Esophagus muscularis mucosa (tissue), 4 donors: ENCODE results near the gene VAX1. TPM values are rescaled to one million over a fixed set of nuclear protein-coding genes. Genes with fewer than 3 reads are reported as not detected.
A peak's percentile ranks its signal among the peaks of the same experiment; 100 is the strongest.

Source experiments
- DNase-seq: peaks from one replicate; pipeline ENCODE4 v3.0.0-alpha.2; 2017; ENCODE audit errors: extremely low spot score
- H3K27ac ChIP-seq, 4 donors: fragments of 200-600 bp; sonication (generic); replicated peaks in 1 of 4; 1 replicate in 3 of 4; 2 replicates in 1 of 4; pipeline ENCODE4 v1.5.1; 2016 to 2019; ENCODE audit warnings: mild to moderate bottlenecking in 1 of 4
- H3K27me3 ChIP-seq, 4 donors: fragments of 200-600 bp; sonication (generic); one replicate each; pipeline versions ENCODE4 v1.5.1 to v1.6.0; 2016 to 2019
- H3K36me3 ChIP-seq, 4 donors: fragments of 200-600 bp; sonication (generic); one replicate each; pipeline ENCODE4 v1.5.1; 2016 to 2019
- H3K4me1 ChIP-seq, 4 donors: fragments of 200-600 bp; sonication (generic); one replicate each; pipeline ENCODE4 v1.5.1; 2016 to 2019
- H3K4me3 ChIP-seq, 4 donors: fragments of 200-600 bp; sonication (generic); 1 replicate in 2 of 4; 2 replicates in 2 of 4; pipeline ENCODE4 v1.5.1; 2016 to 2019; ENCODE audit warnings: mild to moderate bottlenecking in 4 of 4, moderate library complexity in 1 of 4
- H3K9me3 ChIP-seq, 4 donors: fragments of 200-600 bp; sonication (generic); 1 replicate in 3 of 4; 2 replicates in 1 of 4; pipeline ENCODE4 v1.5.1; 2016 to 2019
- EP300 ChIP-seq: sonication (generic); formaldehyde crosslinking; IDR thresholded peaks from one replicate; pipeline ENCODE4 v1.6.1; 2017; ENCODE audit warnings: antibody characterized with exemption
- POLR2A ChIP-seq: fragments of 450-650 bp; IDR thresholded peaks from one replicate; pipeline ENCODE4 v1.6.1; 2017; ENCODE audit warnings: antibody characterized with exemption, moderate library complexity, mild to moderate bottlenecking, low read depth
- POLR2AphosphoS5 ChIP-seq, 2 donors: sonication (generic); formaldehyde crosslinking; IDR thresholded peaks; one replicate each; pipeline ENCODE4 v1.6.1; 2017; ENCODE audit warnings: antibody characterized with exemption in 2 of 2
- WGBS: methylation state at CpG from one replicate; pipeline ENCODE4 v1.1.5; 2018; 5-methylcytosine and 5-hydroxymethylcytosine counted together
- intact Hi-C: fragments of 100-400 bp; cut with DNase I; formaldehyde crosslinking; loops from one replicate; pipeline ENCODE4 v1.15.1; 2023
- total RNA-seq, 4 donors: library from RNA; depleted of rRNA; stranded (reverse); fragments of >200 nt; gene quantifications; one replicate each; pipeline versions ENCODE4 v1.1.0 to v1.2.1, GENCODE V29; 2016
- TF ChIP-seq, protein P1 (sequence below), 3 experiments: fragments of 200-600 bp in 2 of 3; fragments of 450-650 bp in 1 of 3; sonication (generic) in 2 of 3; IDR thresholded peaks; one replicate each; pipeline ENCODE4 v1.5.1; 2017 to 2019; ENCODE audit warnings: antibody characterized with exemption in 3 of 3, mild to moderate bottlenecking in 2 of 3, moderate library complexity in 1 of 3

Gene VAX1
- total RNA-seq, 4 donors from 2014 or later, result not detected

DNA sequence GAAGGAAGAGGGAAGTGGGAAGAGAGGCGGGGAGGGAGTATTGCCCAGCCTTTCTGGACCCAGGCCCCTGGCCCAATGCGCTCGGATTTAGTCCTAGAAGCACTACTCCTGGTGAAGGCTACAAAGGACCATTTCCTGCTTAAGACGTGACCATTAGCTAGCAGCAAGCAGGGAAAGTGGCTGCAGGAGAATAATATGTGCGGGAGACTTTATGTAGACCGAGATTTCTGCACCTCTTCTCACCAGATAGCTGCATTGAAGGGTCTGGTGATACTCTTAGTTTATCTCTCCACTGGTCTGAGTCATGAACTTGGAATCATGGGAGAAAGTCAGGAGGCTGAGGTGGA, 3.1 kb downstream of the VAX1 start:
- peaks cover 0 to 100% (median 86%) of the 10 kb centered on the region in 4 donors for H3K27me3 ChIP-seq
- peak overlapping the region in 1 of 4 donors; percentile 28 for H3K4me3 ChIP-seq
- no peak for DNase-seq
- peaks cover 41 to 76% (median 73%) of the 10 kb centered on the region in 4 donors for H3K4me1 ChIP-seq
- H3K27ac ChIP-seq, result no peak overlapping the region
- 85% methylated on average over 6 of the region's 6 CpGs for WGBS
- intact Hi-C loops, result no loop called here
- no peaks in the 10 kb centered on the region for H3K9me3 ChIP-seq
- H3K36me3 ChIP-seq, result no peaks in the 10 kb centered on the region
- TF ChIP-seq EP300 (no peak), POLR2AphosphoS5 (IDR thresholded peaks at IDR 0.05) (no peak), POLR2A (no peak)
- TF ChIP-seq, protein P1, sequence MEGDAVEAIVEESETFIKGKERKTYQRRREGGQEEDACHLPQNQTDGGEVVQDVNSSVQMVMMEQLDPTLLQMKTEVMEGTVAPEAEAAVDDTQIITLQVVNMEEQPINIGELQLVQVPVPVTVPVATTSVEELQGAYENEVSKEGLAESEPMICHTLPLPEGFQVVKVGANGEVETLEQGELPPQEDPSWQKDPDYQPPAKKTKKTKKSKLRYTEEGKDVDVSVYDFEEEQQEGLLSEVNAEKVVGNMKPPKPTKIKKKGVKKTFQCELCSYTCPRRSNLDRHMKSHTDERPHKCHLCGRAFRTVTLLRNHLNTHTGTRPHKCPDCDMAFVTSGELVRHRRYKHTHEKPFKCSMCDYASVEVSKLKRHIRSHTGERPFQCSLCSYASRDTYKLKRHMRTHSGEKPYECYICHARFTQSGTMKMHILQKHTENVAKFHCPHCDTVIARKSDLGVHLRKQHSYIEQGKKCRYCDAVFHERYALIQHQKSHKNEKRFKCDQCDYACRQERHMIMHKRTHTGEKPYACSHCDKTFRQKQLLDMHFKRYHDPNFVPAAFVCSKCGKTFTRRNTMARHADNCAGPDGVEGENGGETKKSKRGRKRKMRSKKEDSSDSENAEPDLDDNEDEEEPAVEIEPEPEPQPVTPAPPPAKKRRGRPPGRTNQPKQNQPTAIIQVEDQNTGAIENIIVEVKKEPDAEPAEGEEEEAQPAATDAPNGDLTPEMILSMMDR (IDR thresholded peaks at IDR 0.05), result no peak

DNA sequence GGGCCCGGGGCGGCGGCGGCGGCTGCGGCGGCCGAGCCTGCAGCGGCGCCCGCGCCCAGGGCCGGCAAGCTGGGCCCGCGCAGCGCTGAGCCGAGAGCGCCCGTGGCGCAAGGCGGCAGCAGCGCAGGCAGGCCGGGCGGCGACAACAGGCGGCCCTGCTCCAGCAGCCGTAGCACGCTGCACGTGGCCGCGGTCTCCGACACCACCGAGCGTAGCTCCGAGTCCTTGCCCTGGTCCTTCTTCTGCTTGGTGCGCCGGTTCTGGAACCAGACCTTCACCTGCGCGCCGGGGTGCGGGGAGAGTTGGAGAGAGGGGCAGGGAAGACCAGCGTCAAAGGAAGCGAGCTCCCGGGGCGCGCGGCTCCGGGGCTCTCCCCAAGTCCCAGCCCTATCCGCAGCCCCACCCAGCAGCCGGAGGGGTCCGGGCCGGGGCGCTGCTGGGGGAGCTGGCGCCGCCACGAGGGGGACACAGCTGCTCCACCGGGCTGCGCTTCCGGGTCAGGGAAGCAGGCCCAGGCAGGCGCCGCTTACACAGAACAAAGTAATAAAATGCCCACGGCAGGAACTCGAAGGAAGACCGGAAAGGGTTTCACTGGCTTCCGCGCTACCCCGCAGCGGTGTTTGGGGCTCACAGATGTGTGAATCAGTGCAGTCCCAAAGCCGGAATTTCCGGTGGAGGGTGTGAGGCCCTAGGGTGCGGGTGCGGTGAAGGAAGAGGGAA, 3.6 kb downstream of the VAX1 start:
- Histone ChIP-seq H3K27me3 (peaks cover 0 to 100% (median 81%) of the 10 kb centered on the region in 4 donors), H3K4me3 (peak overlapping the region; percentile 5 to 30 (median 20)), H3K36me3 (no peaks in the 10 kb centered on the region), H3K4me1 (peaks cover 41 to 71% (median 68%) of the 10 kb centered on the region in 4 donors), H3K27ac (no peak overlapping the region), H3K9me3 (no peaks in the 10 kb centered on the region)
- DNase-seq, result peak; percentile 70
- 19% methylated on average over 35 of the region's 72 CpGs for WGBS
- TF ChIP-seq, protein P1 (IDR thresholded peaks at IDR 0.05), result no peak
- TF ChIP-seq EP300, result no peak
- no peak for TF ChIP-seq POLR2A
- TF ChIP-seq POLR2AphosphoS5 (IDR thresholded peaks at IDR 0.05), result no peak
- intact Hi-C loops, result no loop called here

DNA sequence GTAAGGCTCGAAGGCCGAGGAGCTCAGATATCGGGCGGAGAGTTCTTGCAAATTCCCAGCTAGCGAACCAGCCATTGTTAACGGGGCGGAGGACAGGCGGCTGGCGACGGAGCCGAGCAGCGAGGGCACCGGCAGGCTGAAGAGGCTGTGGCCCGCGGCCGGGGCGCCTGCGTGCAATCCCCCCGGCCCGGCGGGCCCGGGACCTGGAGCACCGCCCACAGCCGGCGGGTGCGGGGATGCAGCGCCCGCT, 4.1 kb downstream of the VAX1 start:
- WGBS, result 4% methylated on average over 15 of the region's 28 CpGs
- intact Hi-C loops, result no loop called here
- Histone ChIP-seq H3K4me3 (peak overlapping the region in 3 of 4 donors; percentile 12 to 30 (median 28)), H3K9me3 (no peaks in the 10 kb centered on the region), H3K36me3 (no peaks in the 10 kb centered on the region), H3K27me3 (peaks cover 0 to 100% (median 77%) of the 10 kb centered on the region in 4 donors), H3K4me1 (peaks cover 41 to 66% (median 63%) of the 10 kb centered on the region in 4 donors), H3K27ac (no peak overlapping the region)
- peak; percentile 75 for DNase-seq
- TF ChIP-seq POLR2AphosphoS5 (IDR thresholded peaks at IDR 0.05), result no peak
- no peak for TF ChIP-seq EP300
- TF ChIP-seq, protein P1 (IDR thresholded peaks at IDR 0.05), result no peak
- TF ChIP-seq POLR2A, result no peak

DNA sequence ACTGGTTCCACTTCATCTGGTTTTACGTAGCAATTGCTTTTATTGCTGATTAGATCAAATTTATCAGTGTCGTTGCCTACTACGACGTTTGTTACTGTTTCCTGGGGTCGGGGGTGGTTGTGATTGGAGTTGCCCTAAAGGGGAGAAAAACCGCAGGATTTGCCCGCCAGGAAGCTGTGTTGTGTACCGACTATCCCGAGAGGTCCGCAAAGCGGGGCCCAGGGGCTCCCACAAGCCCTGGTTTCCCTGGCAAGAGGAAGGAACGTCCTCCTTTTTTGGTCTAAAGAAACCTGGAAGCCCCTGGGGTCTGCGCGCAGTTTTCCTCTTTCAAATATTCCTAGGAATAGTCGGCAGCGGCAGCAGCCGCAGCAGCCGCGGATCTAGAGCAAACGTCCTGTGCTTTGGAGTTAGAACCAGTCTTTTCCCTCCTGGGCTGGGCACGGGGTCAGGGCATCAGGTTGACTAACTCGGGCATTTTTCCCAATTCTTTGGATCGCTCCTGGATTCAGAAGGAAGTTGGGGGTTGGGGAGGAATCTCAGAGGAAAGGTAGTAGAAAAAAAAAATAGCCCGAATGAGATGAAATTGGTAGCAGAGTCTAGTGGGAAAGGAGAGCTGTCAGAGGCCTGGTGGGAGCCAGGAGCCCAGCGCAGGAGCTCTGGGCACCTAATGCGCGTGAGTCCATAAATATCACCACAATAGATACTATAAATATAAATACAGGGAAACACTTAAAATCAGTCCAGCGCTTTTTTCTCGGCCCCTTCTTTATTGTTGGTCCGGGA, 4.6 kb downstream of the VAX1 start:
- Histone ChIP-seq H3K27ac (no peak overlapping the region), H3K4me1 (peaks cover 41 to 61% (median 59%) of the 10 kb centered on the region in 4 donors), H3K27me3 (peaks cover 0 to 100% (median 72%) of the 10 kb centered on the region in 4 donors), H3K4me3 (peak overlapping the region in 3 of 4 donors; percentile 12 to 30 (median 28)), H3K9me3 (no peaks in the 10 kb centered on the region), H3K36me3 (no peaks in the 10 kb centered on the region)
- TF ChIP-seq POLR2A (no peak), EP300 (no peak), POLR2AphosphoS5 (IDR thresholded peaks at IDR 0.05) (no peak)
- TF ChIP-seq, protein P1 (IDR thresholded peaks at IDR 0.05), result no peak
- no peak for DNase-seq
- intact Hi-C loops, result no loop called here
- 9% methylated on average over 30 of the region's 30 CpGs for WGBS
